ENCODE data around the gene LIME1. TPM values are rescaled to one million over a fixed set of nuclear protein-coding genes. Genes with fewer than 3 reads are reported as not detected.

The LIME1 gene
- total and polyA plus RNA-seq, 2 of the 4 experiments (the other 2 are of a cell fraction), result 0.36 to 7.8 TPM

DNA sequence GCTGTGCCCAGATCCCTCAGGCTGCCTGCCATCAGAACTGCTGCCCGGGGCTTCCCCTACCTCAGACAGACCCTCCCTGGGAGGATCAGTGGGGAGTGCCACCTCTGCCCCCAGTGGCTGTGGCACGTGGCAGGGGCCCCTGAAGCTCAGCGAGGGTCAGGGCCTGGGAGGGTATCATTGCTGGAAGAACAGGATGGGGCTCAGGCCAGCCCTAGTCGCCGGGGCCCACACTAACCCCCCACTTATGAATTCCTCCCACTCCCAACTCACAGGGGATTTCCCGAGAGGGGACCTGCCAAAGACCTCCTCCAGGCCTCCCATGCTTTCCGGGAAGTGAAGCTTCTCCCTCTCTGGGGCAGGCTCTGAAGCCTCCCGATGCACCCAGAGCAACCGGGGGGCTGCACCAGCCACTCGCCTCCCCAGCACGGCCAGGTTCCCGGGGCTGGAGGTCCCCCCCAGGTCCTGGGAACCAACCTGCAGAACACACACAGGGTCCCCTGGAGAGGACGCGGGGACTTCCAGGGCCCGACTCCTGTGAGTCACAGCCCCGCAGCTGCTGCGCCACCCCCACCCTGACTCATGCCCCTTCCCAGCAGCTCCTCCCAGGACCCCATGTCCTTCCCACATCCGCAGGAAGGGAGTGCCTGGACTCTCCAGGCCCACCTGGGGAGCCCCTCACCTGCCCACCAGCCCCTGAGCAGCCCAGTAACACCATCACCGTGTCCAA is 37.6 kb upstream of the LIME1 start:
- Histone ChIP-seq H2AFZ (replicated peaks; ENCODE audit: low read length, poor library complexity) (peak overlapping the region; percentile 73), H4K5ac (ENCODE audit: low read depth, low read length) (peak overlapping the region; percentile 81), H3K36me3 (ENCODE audit: control insufficient read depth, insufficient read depth, low read length) (peaks cover 12% of the 10 kb centered on the region; the same call in 1 of the 2 replicates), H3K79me1 (ENCODE audit: low read depth in 1 of 2, low read length in 2 of 2) (peaks cover 11 to 58% of the 10 kb centered on the region in 2 experiments; a peak in 3 of 4 replicates), H3K4me3 (ENCODE audit: insufficient read depth, low read depth, low read length) (no peak overlapping the region), H3K27me3 (ENCODE audit: control insufficient read depth, insufficient read depth, low read length) (no peaks in the 10 kb centered on the region), H2BK5ac (ENCODE audit: low read depth, low read length, poor library complexity, severe bottlenecking) (peak overlapping the region; percentile 98), H2AK9ac (replicated peaks; ENCODE audit: low read depth, low read length, poor library complexity) (peak overlapping the region; percentile 88), H3K9me3 (ENCODE audit: control insufficient read depth, insufficient read depth, low read length) (no peaks in the 10 kb centered on the region), H3K4ac (ENCODE audit: low read depth, low read length) (peak overlapping the region; percentile 96), H3K56ac (ENCODE audit: extremely low read depth, insufficient read depth, low read length) (peak overlapping the region; percentile 31), H3K4me1 (ENCODE audit: control insufficient read depth, insufficient read depth, low read length) (peaks cover 22% of the 10 kb centered on the region), H3K23ac (ENCODE audit: low read depth, low read length) (peak overlapping the region; percentile 68), H3K4me2 (ENCODE audit: low read depth, low read length) (peak overlapping the region; percentile 68), H4K20me1 (ENCODE audit: insufficient read depth, low read length) (no peaks in the 10 kb centered on the region), H3K14ac (replicated peaks; ENCODE audit: low read depth, low read length) (peak overlapping the region; percentile 81; the same call in 1 of the 2 replicates), H2AK5ac (ENCODE audit: low read depth, low read length) (peak overlapping the region; percentile 78), H4K8ac (ENCODE audit: low read depth in 2 of 2, low read length in 2 of 2) (peak overlapping the region; percentile 91 to 92), H2BK15ac (ENCODE audit: low read depth, low read length) (peak overlapping the region; percentile 75; the same call in 1 of the 3 replicates), H3K18ac (ENCODE audit: low read depth, low read length) (peak overlapping the region; percentile 82), H2BK120ac (ENCODE audit: low read depth, low read length) (peak overlapping the region; percentile 85), H3K27ac (ENCODE audit: insufficient read depth, low read length) (peak overlapping the region; percentile 76), H3K9me1 (ENCODE audit: insufficient read depth, low read length) (no peaks in the 10 kb centered on the region), H3K9ac (ENCODE audit: low read depth, low read length) (peak overlapping the region; percentile 56), H2BK20ac (ENCODE audit: low read depth, low read length) (peak overlapping the region; percentile 82), H4K91ac (ENCODE audit: insufficient read depth, low read depth, low read length) (peak overlapping the region; percentile 97)
- peak; percentile 84 for ATAC-seq (ENCODE audit: low read depth)
- no CpG with 5 or more reads among the region's 19 CpGs for WGBS, 2 experiments (ENCODE audit: extremely low coverage in 2 of 2, insufficient read length in 1 of 2)
- in situ Hi-C loops (cut with MboI; ENCODE audit: low sequenced_read_pairs), result no loop called here
- dilution Hi-C loops (cut with HindIII; ENCODE audit: low sequenced_read_pairs, unreplicated experiment), result no loop called here
- POLR2A ChIA-PET (ENCODE audit: unreplicated experiment), result interaction anchor here (0.6 to 1.6 kb wide), 3 partner anchors 9 to 179 kb away, joined by 3 to 5 read pairs (median 4); partner anchors contain the start of genes ARFRP1 and ZGPAT
- DNase-seq, result peak; percentile 94
- CTCF ChIA-PET, result interaction anchor here (1.5 kb wide), 1 partner anchor 9 kb away, joined by 8 read pairs; the partner anchor contains the start of genes ARFRP1 and ZGPAT
- no TSS peak for BruUV-seq (replicated peaks)
- TF ChIP-seq BHLHE40 (IDR thresholded peaks at IDR 0.05; ENCODE audit: low read depth, low read length) (peak; percentile 59), MXI1 (IDR thresholded peaks at IDR 0.05; ENCODE audit: borderline replicate concordance, low read depth, low read length) (no peak), POLR2A (IDR thresholded peaks at IDR 0.05; ENCODE audit: low read depth, low read length) (no peak; the same call in 1 of the 2 replicates), CHD1 (IDR thresholded peaks at IDR 0.05; ENCODE audit: low read depth, low read length) (no peak), CEBPB (IDR thresholded peaks at IDR 0.05; ENCODE audit: low read depth, low read length) (no peak), RCOR1 (IDR thresholded peaks at IDR 0.05; ENCODE audit: insufficient replicate concordance, low read length) (no peak), SMC3 (IDR thresholded peaks at IDR 0.05; ENCODE audit: low read depth, low read length) (no peak), NFE2L2 (IDR thresholded peaks at IDR 0.05; ENCODE audit: low read depth, low read length) (peak; percentile 62; the same call in 1 of the 2 replicates), MAFK (IDR thresholded peaks at IDR 0.05; ENCODE audit: low read depth, low read length) (no peak), MAZ (IDR thresholded peaks at IDR 0.05; ENCODE audit: borderline replicate concordance, low read depth, low read length) (peak; percentile 83; the same call in 1 of the 2 replicates), FOS (IDR thresholded peaks at IDR 0.05; ENCODE audit: low read depth, low read length) (peak; percentile 98)
- TF ChIP-seq, protein P1, sequence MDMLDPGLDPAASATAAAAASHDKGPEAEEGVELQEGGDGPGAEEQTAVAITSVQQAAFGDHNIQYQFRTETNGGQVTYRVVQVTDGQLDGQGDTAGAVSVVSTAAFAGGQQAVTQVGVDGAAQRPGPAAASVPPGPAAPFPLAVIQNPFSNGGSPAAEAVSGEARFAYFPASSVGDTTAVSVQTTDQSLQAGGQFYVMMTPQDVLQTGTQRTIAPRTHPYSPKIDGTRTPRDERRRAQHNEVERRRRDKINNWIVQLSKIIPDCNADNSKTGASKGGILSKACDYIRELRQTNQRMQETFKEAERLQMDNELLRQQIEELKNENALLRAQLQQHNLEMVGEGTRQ (IDR thresholded peaks at IDR 0.05; ENCODE audit: low read depth, low read length), result peak; percentile 32; the same call in 1 of the 2 replicates
- TF ChIP-seq, protein P2, sequence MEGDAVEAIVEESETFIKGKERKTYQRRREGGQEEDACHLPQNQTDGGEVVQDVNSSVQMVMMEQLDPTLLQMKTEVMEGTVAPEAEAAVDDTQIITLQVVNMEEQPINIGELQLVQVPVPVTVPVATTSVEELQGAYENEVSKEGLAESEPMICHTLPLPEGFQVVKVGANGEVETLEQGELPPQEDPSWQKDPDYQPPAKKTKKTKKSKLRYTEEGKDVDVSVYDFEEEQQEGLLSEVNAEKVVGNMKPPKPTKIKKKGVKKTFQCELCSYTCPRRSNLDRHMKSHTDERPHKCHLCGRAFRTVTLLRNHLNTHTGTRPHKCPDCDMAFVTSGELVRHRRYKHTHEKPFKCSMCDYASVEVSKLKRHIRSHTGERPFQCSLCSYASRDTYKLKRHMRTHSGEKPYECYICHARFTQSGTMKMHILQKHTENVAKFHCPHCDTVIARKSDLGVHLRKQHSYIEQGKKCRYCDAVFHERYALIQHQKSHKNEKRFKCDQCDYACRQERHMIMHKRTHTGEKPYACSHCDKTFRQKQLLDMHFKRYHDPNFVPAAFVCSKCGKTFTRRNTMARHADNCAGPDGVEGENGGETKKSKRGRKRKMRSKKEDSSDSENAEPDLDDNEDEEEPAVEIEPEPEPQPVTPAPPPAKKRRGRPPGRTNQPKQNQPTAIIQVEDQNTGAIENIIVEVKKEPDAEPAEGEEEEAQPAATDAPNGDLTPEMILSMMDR (conservative IDR thresholded peaks at IDR 0.05; ENCODE audit: low read depth, low read length), result no peak
- TF ChIP-seq, protein P3, sequence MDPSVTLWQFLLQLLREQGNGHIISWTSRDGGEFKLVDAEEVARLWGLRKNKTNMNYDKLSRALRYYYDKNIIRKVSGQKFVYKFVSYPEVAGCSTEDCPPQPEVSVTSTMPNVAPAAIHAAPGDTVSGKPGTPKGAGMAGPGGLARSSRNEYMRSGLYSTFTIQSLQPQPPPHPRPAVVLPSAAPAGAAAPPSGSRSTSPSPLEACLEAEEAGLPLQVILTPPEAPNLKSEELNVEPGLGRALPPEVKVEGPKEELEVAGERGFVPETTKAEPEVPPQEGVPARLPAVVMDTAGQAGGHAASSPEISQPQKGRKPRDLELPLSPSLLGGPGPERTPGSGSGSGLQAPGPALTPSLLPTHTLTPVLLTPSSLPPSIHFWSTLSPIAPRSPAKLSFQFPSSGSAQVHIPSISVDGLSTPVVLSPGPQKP (IDR thresholded peaks at IDR 0.05; ENCODE audit: borderline replicate concordance, low read depth, low read length), result no peak
- intact Hi-C loops (cut with micrococcal nuclease), result no loop called here

Data from IMR-90 (cell line).